GM10266 (cell line): Measurements from ENCODE around the gene RTRAF.

Source experiments
- DNase-seq: peaks from one replicate; pipeline ENCODE4 v3.0.0; 2012; ENCODE audit errors: extremely low spot score
- CTCF ChIP-seq: IDR thresholded peaks from 2 replicates; pipeline ENCODE4 v1.5.1; 2012; ENCODE audit warnings: mild to moderate bottlenecking, low read depth; ENCODE audit not compliant: control insufficient read depth, insufficient read depth; ENCODE audit errors: missing control alignments

Gene RTRAF

GRCh38 chr14:51989293-51990234 lies at the start of gene RTRAF:
TSS of gene RTRAF (plus strand) at chr14:51989546. CDS start at chr14:51989640, 94 bp downstream.
- peak; percentile 91 for DNase-seq
- no peak for TF ChIP-seq CTCF

- no peak for TF ChIP-seq CTCF
- DNase-seq = peak; percentile 21
Measured at GRCh38 chr14:51939755-51940301, 49.5 kb upstream of the RTRAF start.

GRCh38 chr14:51942971-51943370 lies 46.4 kb upstream of the RTRAF start:
- no peak for DNase-seq
- TF ChIP-seq CTCF = no peak

GRCh38 chr14:51950007-51950406 lies 39.3 kb upstream of the RTRAF start:
- DNase-seq = no peak
- TF ChIP-seq CTCF = no peak

GRCh38 chr14:51951656-51952055 lies 37.7 kb upstream of the RTRAF start:
- no peak for DNase-seq
- no peak for TF ChIP-seq CTCF

GRCh38 chr14:51954031-51954430 lies 35.3 kb upstream of the RTRAF start:
- no peak for DNase-seq
- TF ChIP-seq CTCF = no peak

- DNase-seq = no peak
- TF ChIP-seq CTCF = peak; percentile 24
Measured at GRCh38 chr14:51954657-51955056, 34.7 kb upstream of the RTRAF start.
